Keratinocyte (primary cell): Measurements from ENCODE around the gene DMXL1. TPM values are rescaled to one million over a fixed set of nuclear protein-coding genes. Genes with fewer than 3 reads are reported as not detected.

ENCODE experiments used
- DNase-seq: peaks from one replicate; pipeline ENCODE4 v3.0.0-alpha.2; 2011; ENCODE audit warnings: low read depth, missing footprints, low spot score
- FAIRE-seq: peaks from 2 replicates; lab custom pipeline; 2011; peaks lifted over from hg19 to GRCh38; lab: Jason Lieb, UNC
- H2AFZ ChIP-seq: 2 replicates; pipeline ENCODE4 v1.6.0; 2012; ENCODE audit warnings: low read length, control low read depth, inconsistent platforms; ENCODE audit not compliant: control insufficient read depth
- H3K27ac ChIP-seq: 2 replicates; pipeline ENCODE4 v1.5.1; 2011; ENCODE audit warnings: low read length; ENCODE audit not compliant: control insufficient read depth, insufficient read depth
- H3K27me3 ChIP-seq: 3 replicates; pipeline ENCODE4 v1.6.0; 2011; ENCODE audit warnings: low read length; ENCODE audit not compliant: control insufficient read depth, insufficient read depth; ENCODE audit errors: extremely low read depth
- H3K36me3 ChIP-seq, 2 experiments: 2 replicates in 1 of 2; 3 replicates in 1 of 2; pipeline ENCODE4 v1.5.1; 2011; ENCODE audit warnings: low read length in 2 of 2, mild to moderate bottlenecking in 1 of 2; ENCODE audit not compliant: control insufficient read depth in 2 of 2, insufficient read depth in 2 of 2; ENCODE audit errors: extremely low read depth in 1 of 2
- H3K4me1 ChIP-seq: 3 replicates; pipeline ENCODE4 v1.5.1; 2011; ENCODE audit warnings: low read length; ENCODE audit not compliant: control insufficient read depth, insufficient read depth; ENCODE audit errors: extremely low read depth
- H3K4me2 ChIP-seq: 3 replicates; pipeline ENCODE4 v1.6.0; 2011; ENCODE audit warnings: low read depth, low read length; ENCODE audit not compliant: control insufficient read depth, insufficient read depth; ENCODE audit errors: extremely low read depth
- H3K4me3 ChIP-seq, 3 experiments: fragments of 200-600 bp in 1 of 3; sonication (generic) in 1 of 3; 2 replicates in 2 of 3; 3 replicates in 1 of 3; pipeline ENCODE4 v1.5.1; 2011 to 2016; ENCODE audit warnings: low read length in 3 of 3, mild to moderate bottlenecking in 3 of 3, control low read depth in 2 of 3, inconsistent platforms in 1 of 3, low read depth in 1 of 3, mixed read lengths in 1 of 3, mixed run types in 1 of 3, moderate library complexity in 1 of 3; ENCODE audit not compliant: control insufficient read depth in 2 of 3, insufficient read depth in 2 of 3; ENCODE audit errors: extremely low read depth in 1 of 3
- H3K79me2 ChIP-seq: 2 replicates; pipeline ENCODE4 v1.6.0; 2012; ENCODE audit warnings: low read length; ENCODE audit not compliant: control insufficient read depth, insufficient read depth
- H3K9ac ChIP-seq: 3 replicates; pipeline ENCODE4 v1.6.0; 2011; ENCODE audit warnings: low read length; ENCODE audit not compliant: control insufficient read depth, insufficient read depth; ENCODE audit errors: extremely low read depth
- H3K9me1 ChIP-seq: 3 replicates; pipeline ENCODE4 v1.6.0; 2011; ENCODE audit warnings: low read length; ENCODE audit not compliant: control insufficient read depth, insufficient read depth; ENCODE audit errors: extremely low read depth
- H3K9me3 ChIP-seq: 2 replicates; pipeline ENCODE4 v1.5.1; 2012; ENCODE audit warnings: low read depth, low read length; ENCODE audit not compliant: control insufficient read depth
- H4K20me1 ChIP-seq: 3 replicates; pipeline ENCODE4 v1.6.0; 2011; ENCODE audit warnings: low read length; ENCODE audit not compliant: control insufficient read depth, insufficient read depth; ENCODE audit errors: extremely low read depth
- CTCF ChIP-seq, 3 experiments: IDR thresholded peaks in 1 of 3; conservative IDR thresholded peaks in 1 of 3; optimal IDR thresholded peaks in 1 of 3; 2 replicates in 2 of 3; 3 replicates in 1 of 3; pipeline versions ENCODE3 to v1.5.1; 2011; ENCODE audit warnings: low read length in 3 of 3, mild to moderate bottlenecking in 3 of 3, moderate library complexity in 2 of 3, control low read depth in 1 of 3, inconsistent platforms in 1 of 3; ENCODE audit not compliant: insufficient read depth in 2 of 3; ENCODE audit errors: extremely low read depth in 1 of 3
- EZH2 ChIP-seq: IDR thresholded peaks from one replicate; pipeline ENCODE4 v1.6.1; 2012; ENCODE audit warnings: inconsistent platforms, mild to moderate bottlenecking, low read length, moderate library complexity
- dilution Hi-C: fragments of 300-500 bp; cut with MboI; formaldehyde crosslinking; loops from one replicate; pipeline ENCODE4 v1.7.0; 2020; ENCODE audit warnings: low sequenced_read_pairs; ENCODE audit not compliant: extremely low pct_ligation_motif_present
- polyA plus RNA-seq, 5 experiments: library from polyadenylated mRNA; depleted of rRNA in 3 of 5; stranded (reverse) in 3 of 5; stranded (forward) in 1 of 5; unstranded in 1 of 5; fragments of >200 nt; gene quantifications; 1 replicate in 1 of 5; 2 replicates in 3 of 5; 3 replicates in 1 of 5; pipeline versions ENCODE4 v1.2.1 to v1.2.3, GENCODE V29; 2011 to 2012; ENCODE audit warnings: missing spikeins in 2 of 5, low read depth in 1 of 5, low replicate concordance in 1 of 5

The DMXL1 gene
- polyA plus RNA-seq, 1 donor (not counting 4 experiments of a cell fraction or from before 2014, with no cell fraction given): 13.1 TPM

GRCh38 chr5:119212676-119213075, 141.8 kb downstream of the DMXL1 start:
- no peak overlapping the region for H3K9ac ChIP-seq
- dilution Hi-C loops: no loop called here
- H3K9me1 ChIP-seq: no peaks in the 10 kb centered on the region
- TF ChIP-seq EZH2 (no peak), CTCF (optimal IDR thresholded peaks at IDR 0.05 in 1 of 3, IDR thresholded peaks at IDR 0.05 in 1 of 3, conservative IDR thresholded peaks at IDR 0.05 in 1 of 3; ENCODE audit: extremely low read depth in 1 of 3, insufficient read depth in 2 of 3, low read length in 3 of 3) (no peak)
- no peaks in the 10 kb centered on the region for H3K9me3 ChIP-seq
- H3K4me3 ChIP-seq: no peak overlapping the region
- no peaks in the 10 kb centered on the region for H4K20me1 ChIP-seq
- no peak overlapping the region for H3K27ac ChIP-seq
- H2AFZ ChIP-seq: no peak overlapping the region
- no peak overlapping the region for H3K4me2 ChIP-seq
- H3K79me2 ChIP-seq: no peaks in the 10 kb centered on the region
- DNase-seq (no peak), FAIRE-seq (no peak)
- no peaks in the 10 kb centered on the region for H3K27me3 ChIP-seq
- no peaks in the 10 kb centered on the region for H3K4me1 ChIP-seq
- H3K36me3 ChIP-seq: no peaks in the 10 kb centered on the region

- Histone ChIP-seq H3K4me1 (no peaks in the 10 kb centered on the region), H3K79me2 (no peaks in the 10 kb centered on the region), H3K9me1 (no peaks in the 10 kb centered on the region), H4K20me1 (no peaks in the 10 kb centered on the region), H2AFZ (no peak overlapping the region), H3K9ac (no peak overlapping the region), H3K4me2 (no peak overlapping the region), H3K9me3 (no peaks in the 10 kb centered on the region), H3K27ac (no peak overlapping the region), H3K36me3 (no peaks in the 10 kb centered on the region), H3K27me3 (no peaks in the 10 kb centered on the region), H3K4me3 (no peak overlapping the region)
- dilution Hi-C loops: no loop called here
- TF ChIP-seq CTCF (optimal IDR thresholded peaks at IDR 0.05 in 1 of 3, IDR thresholded peaks at IDR 0.05 in 1 of 3, conservative IDR thresholded peaks at IDR 0.05 in 1 of 3; ENCODE audit: extremely low read depth in 1 of 3, insufficient read depth in 2 of 3, low read length in 3 of 3) (no peak), EZH2 (no peak)
- FAIRE-seq: no peak
- DNase-seq: no peak
Observed at GRCh38 chr5:119217183-119217582, 146.3 kb downstream of the DMXL1 start.
